Stimulated activated CD8-positive, alpha-beta memory T cell treated with anti-CD3 and anti-CD28 coated beads, Interleukin-7, amount 100 ng/mL, for 48 hours (primary cell): ENCODE measurements around the gene GPR142.

Experiments
- DNase-seq, 2 donors: peaks; one replicate each; pipeline ENCODE4 v3.0.0-alpha.2; 2020; ENCODE audit warnings: low read depth in 1 of 2; ENCODE audit errors: extremely low read depth in 1 of 2

The GPR142 gene

DNA sequence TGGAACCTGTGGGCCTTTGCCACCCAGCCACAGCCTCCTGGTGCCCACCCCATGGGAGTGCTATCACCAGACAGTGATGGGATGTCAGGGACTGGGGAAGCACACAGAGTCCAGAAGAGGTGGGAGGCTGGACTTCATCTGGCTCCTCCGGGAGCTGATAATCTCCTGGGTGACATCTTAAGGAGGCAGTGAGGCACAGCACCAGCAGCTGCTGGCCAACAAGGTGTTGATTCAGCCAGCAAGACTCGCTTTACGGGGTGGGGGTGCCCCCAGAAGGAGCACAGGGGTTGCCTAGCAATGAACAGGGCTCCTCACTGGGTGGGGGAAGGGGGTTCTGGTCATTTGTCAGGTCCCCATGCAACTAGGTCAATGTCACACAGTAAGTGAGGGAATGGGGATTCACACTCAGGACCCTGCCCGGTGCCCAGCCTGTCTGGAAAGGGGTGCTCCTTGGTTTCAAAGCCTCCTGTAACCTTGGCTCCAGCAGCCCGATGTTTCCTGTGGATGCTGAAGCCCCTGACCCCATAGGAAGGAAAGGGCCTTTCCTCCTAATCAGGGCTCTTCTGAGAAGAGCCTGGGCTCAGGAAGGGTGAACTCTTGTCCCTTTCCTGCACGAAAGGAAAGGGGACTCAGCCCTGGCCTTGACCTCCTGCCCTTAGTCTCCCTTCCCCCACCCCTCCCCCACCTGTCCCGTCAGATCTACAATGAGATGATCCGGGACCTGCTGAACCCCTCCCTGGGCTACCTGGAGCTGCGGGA lies 23.6 kb upstream of the GPR142 start:
- DNase-seq, result no peak

DNA sequence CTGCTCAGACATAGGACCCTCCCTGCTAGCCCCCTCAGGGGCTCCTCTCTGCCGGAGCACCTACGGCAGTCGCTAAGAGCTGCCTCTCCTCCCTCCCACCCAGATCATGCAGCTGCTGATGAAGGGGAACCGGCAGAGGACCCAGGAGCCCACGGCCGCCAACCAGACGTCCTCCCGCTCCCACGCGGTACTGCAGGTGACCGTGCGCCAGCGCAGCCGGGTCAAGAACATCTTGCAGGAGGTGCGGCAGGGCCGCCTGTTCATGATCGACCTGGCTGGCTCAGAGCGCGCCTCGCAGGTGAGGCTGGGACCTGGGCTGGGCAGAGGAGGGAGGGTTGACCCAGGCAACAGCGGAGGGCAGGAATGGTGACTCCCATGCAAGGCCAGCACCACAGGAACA lies 22.6 kb upstream of the GPR142 start:
- no peak for DNase-seq

DNA sequence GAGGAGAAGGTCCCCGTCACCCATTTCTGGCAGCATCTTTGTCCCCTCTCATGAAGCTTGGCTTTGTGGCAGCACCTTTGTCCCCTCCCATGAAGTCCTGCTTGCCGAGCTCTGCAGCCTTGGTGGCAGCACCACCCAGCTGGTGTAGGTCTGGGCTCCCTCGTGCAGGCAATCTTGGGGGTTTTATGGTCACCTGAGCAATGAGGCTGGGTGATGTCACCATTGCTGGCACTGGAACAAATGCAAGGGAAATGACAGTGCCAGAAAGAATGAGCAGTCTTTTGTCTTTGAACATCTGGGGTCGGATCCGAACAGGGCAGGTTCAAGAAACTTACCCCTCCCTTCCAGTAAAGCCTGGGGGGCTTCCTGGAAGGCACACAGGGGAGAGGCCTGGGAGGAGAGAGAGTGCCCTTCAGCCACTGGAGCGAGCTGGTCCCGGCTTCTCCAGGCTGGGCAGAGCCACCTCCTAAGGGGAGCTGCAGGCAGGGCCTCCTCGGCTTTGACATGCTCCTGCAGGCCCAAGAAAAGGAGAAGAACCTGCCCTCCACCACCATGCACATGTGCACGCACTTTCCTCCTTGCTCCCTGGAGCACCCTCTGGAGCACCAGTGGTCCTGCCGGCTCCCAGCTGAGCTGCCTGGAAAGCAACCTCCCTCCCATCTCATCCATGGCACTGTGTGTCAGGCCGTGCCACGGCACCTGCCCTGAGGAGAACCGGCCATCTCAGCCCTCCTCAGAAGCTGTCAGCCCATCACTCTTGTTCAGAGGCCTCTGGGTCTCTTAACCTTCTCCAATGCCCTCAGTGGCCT lies 21.7 kb upstream of the GPR142 start:
- no peak for DNase-seq

DNA sequence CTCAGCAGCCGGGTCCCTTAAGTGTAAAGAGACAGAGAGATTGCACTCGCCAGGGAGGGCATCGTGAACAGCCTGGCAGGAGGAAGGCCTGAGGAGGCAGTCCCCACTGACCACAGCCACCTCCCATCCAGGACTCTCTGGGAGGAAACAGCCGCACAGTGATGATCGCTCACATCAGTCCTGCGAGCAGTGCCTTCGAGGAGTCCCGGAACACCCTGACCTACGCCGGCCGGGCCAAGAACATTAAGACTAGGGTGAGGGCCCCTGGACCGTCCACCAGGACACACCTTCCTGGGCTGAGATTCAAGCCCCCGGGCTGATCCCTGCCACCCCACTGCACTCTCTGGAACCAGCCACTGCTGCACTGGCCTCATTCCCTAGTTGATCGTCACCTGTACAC lies 19.7 kb upstream of the GPR142 start:
- no peak for DNase-seq

DNA sequence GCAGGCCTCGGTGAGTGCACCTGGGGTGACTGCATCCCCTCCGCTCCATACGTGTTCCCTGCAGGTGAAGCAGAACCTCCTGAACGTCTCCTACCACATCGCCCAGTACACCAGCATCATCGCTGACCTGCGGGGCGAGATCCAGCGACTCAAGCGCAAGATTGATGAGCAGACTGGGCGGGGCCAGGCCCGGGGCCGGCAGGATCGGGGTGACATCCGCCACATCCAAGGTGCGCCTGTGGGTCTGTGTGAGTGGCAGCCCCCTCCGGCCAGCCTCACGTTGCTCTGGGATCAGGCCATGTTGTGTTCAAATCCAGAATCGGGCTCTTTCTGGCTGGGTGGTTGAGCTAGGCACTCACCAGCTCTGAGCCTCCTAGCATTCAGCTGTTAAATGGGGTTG lies 18.2 kb upstream of the GPR142 start:
- no peak for DNase-seq

DNA sequence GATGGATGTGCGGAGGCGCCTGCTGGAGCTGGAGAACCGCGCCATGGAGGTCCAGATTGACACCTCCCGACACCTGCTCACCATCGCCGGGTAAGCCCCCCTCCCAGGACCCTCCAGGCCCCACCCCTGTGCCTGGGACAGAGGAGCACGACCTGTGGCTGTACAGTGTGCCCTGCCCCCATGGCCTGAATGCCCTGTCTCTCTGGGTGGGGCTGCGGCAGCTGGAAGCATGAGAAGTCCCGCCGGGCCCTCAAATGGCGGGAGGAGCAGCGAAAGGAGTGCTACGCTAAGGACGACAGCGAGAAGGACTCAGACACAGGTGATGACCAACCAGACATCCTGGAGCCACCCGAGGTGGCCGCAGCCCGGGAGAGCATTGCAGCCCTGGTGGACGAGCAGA lies 16.8 kb upstream of the GPR142 start:
- no peak for DNase-seq

DNA sequence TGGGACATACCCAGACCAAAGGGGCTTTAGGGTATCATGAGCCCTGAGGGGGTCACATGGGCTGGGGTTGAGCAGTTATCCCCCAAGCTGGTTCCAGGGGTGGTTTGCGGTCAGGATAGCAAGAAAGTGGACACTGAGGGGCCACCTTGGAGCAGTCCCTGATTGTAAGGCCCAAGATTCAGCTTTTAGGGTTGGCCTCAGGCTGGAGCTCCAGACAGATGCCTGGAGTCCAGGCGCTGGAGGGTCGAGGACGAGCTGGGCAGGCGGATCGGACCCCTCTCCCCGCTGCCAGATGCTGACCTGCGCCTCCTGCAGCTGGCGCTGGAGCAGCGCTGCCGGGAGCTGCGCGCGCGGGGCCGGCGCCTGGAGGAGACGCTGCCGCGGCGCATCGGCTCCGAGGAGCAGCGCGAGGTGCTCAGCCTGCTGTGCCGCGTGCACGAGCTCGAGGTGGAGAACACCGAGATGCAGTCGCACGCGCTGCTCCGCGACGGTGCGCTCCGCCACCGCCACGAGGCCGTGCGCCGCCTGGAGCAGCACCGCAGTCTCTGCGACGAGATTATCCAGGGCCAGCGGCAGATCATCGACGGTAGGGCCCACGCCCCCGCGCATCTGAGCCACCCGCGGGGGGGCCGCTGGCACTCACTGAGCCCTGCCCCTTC lies 15.6 kb upstream of the GPR142 start:
- no peak for DNase-seq

DNA sequence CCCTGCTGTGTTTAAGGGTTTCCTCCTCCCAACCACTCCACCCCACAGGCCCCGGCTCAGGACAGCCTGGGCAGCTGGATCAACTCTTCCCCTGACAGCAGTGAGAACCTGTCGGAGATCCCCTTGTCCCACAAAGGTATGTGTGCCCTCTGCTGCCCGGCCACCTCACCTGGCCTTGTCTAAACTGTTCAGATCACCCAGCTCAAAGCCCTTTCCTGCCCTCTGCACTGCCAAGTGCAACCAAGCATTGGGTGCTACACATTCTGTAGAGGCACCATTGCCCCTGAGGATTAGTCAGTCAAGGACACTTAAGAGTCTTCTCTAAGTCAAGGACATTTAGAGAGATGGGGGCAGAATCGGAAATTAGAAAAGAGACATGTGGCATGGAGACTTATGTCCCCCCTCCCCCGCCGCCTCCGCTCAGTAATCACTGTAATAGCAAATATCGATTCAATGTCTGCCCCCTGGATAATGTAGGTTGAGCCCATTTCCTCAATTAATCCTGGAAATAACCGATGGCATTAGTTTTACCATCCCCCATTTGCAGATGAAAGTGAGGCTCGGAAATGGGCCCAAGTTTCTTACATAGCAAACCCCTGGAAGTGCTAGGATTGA lies 13.8 kb upstream of the GPR142 start:
- no peak for DNase-seq

DNA sequence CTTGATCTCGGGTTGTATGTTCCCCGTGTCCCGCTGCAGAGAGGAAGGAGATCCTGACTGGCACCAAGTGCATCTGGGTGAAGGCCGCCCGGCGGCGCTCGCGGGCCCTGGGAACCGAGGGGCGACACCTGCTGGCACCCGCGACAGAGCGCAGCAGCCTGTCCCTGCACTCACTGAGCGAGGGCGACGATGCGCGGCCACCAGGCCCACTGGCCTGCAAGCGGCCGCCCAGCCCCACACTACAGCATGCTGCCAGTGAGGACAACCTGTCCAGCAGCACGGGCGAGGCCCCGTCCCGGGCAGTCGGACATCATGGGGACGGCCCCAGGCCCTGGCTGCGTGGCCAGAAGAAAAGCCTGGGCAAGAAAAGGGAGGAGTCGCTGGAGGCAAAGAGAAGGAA lies 13.2 kb upstream of the GPR142 start:
- peak in 1 of 2 donors; percentile 63 for DNase-seq

DNA sequence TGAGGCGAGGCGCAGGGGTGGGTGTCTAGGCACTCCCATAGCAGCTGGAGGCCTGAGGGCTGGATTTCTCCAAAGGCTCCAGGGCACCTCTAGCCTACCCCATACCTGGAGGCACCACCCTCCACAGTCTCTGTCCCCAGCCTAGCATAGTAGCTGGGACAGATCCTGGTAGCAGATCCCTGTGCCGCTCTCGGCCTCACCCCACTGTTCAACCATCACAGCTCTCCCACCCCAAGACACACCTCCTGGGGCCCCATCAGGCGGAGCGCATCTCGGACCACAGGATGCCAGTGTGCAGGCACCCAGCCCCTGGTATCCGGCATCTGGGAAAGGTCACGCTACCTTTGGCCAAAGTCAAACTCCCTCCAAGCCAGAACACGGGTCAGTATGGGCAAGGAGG lies 12.7 kb upstream of the GPR142 start:
- no peak for DNase-seq

DNA sequence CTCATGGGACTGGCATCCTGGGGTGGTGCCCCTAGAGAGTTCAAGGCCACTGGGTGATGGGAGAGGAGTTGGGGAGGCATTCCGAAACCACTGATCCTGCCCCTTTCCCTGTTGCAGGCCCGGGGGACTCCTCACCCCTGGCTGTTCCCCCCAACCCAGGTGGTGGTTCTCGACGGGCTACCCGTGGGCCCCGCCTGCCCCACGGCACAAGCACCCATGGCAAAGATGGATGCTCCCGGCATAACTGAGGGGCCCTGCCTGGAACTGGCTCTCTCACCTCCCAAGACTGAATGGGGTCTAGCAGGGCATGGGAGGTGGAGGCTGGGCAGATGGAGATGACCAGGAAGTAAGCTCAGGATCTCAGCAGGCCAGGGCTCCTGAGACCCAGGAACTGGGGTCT lies 12.2 kb upstream of the GPR142 start:
- DNase-seq, result no peak

DNA sequence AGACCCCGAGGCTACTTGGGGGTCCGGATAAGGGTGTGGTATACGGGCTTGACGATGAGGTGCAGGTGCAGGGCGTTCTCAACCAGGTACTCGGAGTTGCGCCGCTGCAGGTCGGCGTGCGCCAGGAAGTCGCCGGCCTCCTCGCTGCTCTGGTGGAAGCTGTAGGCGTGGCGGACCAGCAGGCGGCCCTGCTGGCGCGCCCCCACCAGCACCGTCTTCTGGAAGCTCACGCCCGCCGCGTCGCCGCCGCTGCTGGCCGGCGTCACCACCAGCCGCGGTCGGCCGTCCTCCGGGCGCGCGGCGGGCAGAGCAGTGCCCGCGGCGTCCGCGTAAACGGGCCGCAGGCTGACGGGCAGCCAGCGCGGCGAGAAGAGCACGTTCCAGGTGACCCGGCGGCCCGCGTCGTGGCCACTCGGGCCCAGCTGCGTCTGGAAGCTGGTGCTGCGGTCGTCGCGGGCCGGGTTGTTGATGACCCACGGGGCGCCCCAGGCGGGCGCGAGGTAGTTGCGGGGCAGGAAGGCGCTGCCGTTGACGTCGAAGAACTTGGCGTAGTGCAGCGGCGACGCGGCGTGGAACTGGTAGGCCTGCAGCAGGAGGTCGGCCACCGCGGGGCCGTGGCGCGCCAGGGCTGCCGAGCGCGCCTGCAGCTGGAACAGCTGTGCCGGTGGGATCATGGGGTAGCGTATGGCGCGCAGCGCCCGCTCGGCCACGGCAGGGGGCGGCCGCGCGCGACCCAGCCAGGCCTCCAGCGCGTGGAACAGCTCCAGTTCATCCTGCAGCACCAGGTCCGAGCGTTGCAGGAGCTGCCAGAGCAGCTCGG lies 10.4 kb upstream of the GPR142 start:
- no peak for DNase-seq

DNA sequence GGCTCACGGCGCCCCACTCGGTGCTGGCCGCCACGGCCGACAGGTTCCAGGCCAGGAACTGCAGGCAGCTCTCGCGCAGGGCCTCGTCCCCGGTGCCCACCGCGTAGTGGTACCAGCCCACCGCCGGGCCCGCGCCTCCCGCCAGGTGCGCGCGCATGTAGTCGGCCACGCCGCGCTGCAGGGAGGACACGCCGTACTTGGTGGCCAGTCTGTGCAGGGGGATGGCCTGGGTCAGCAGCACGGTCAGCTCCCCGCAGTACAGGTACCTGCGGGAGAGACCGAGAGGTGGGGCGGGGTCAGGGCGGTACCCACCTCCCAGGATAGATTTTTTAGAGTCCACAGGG lies 9.9 kb upstream of the GPR142 start:
- no peak for DNase-seq

DNA sequence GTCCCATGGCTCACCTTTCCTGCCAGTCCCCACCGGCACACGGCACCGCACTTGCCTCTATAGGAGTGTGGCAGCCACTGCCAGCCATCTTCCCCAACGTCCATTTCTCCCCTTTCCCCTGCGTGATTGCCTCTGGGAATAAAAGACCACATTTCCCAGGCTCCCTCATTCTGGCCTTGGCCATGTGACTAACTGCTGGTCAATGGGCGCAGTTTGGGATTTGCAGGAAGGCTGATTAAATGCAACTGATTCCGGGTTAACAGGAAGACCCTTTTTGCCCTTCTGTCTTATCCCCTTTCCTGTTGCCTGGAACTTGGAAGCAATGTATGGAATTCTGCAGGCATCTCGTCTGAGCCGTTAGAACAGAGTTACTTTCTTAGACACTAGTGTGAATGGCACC lies 8.6 kb upstream of the GPR142 start:
- no peak for DNase-seq

DNA sequence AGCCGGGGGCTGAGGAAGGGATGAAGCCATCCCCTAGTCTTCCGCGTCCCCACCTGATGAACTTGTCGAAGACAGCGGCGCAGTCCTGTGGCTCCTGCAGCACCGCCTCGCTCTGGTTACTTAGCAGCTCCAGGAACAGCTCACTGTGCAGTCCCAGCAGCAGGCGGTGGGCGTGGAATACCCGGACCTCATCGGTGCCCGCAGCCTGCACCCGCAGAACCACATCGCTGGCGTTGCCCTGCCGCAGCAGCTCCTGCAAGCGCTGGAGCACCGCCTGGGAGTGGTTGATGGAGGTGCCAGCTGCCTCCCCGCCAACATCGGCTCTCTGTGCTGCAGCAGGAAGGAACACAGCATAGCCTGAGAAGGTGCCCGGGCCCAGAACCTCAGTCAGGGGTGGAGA lies 7.4 kb upstream of the GPR142 start:
- DNase-seq, result no peak

DNA sequence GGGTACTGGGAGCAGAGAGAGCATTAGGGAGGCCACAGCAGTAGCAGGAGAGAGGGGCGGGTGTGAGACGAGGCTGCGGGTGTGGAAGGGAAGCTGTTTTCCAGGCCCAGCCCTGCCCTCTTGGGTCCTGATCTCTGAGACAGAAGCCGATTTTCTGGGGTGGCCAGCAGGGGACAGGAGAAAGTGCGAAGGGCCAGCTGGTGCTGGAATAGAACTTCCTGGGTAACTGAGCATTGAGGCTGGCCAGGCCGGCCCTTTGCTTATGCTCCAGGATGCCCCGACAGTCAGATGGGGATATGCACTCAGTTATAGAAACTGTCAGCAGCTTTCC lies 6.4 kb upstream of the GPR142 start:
- DNase-seq, result no peak

DNA sequence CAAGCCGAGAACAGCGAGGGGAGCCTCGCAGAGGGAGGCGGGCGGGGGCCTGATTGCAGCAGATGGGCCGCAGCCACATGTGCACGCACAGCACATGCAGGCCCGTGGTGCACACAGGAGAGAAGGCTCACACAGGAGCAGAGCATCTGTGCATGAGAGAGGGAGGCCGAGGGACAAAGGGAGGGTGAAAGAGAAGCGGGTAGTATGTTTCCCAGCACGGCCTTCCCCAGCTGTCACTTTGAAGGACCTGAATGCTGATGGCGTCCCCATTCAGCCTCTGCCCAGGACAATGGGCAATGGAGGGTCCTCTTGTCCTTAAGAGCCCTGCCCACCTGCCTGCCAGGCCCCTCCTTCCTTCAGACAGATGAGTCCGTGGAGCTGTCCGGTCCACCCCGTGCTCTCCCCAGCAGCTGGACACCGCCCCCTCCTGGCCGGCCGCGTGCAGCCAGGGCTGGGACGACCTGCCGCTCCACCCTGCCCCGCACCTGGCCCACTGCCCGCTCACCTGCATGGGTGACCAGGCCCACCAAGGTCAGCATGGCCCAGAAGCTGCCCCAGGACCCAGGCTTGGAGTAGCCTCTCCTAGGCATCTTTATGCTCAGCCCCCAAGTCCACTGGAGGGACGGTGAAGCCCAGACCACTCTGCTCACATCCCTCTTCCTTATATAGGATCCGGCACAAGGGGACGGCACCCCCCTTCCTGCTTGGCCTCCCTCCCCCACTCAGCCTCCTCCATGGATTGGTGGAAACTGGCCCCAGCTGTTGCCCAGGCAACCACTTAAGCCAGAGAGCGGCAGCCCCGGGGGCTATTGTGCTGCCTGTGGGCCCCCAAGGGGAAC lies 5.9 kb upstream of the GPR142 start, which contains the start of gene BTBD17:
BTBD17 (minus strand) TSS at position 639 of the 839 bp plus-strand sequence; CDS start at position 590, 49 bp downstream.
- DNase-seq, result peak in 1 of 2 donors; percentile 14

DNA sequence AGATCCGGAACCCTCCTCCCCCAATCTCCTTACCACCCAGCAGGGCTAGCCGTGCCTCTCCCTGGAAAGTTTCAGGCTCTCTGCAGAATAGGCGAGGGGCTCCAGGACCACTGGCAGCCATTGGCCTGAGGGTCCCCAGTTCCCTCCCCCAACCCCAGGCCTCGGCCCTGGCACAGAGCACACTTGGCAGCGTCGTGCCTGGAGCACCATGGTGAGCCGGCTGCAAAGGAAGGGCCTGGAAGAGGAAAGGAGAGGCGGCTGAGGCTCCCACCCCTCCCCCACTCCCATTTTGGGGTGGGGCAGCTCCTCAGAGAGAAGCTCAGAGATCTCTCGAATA lies 5.3 kb upstream of the GPR142 start:
- no peak for DNase-seq

DNA sequence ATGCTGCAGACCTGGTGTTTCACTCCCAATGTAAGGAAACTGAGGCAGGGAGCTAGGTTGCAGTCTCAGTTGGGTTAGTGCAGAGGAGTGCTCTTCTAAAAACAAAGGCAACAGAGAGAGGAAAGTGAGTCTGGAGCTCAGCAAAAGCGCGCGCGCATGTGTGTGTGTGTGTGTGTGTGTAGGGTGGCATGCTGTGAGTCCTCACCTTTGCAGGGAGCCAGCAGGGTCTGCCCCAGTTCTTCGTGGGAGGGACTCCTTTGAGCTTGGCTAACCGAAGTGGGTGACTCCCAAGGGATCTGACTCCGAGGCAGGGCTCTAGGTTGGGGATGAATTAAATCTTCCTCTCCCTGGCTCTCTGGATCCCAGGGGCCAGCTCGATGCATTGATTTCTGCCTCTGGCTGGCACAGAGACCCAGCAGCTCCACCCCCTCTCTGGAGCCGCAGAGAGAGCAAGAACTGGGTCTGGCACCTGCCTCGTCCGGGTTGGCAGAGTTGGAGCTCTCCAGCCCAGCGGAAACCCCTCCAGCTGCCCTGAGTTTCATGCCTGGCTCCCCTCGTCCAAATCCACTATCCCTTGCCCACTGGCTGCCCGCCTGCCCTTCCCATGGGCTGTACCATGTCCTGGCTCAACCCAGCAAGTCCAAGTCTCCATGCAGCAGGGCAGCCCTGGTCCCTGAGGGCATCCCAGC lies 4.4 kb upstream of the GPR142 start:
- DNase-seq, result no peak
